ENCODE data around the gene UBTF. TPM values are rescaled to one million over a fixed set of nuclear protein-coding genes. Genes with fewer than 3 reads are reported as not detected.

The UBTF gene
- total and polyA plus RNA-seq, 9 of the 15 experiments (the other 6 are each of a cell fraction or from before 2014, with no cell fraction given): 1.2 to 113 (median 83.6) TPM

GRCh38 chr17:44266402-44267164 is 47.1 kb upstream of the UBTF start (continued):
- peak; percentile 99 for TF ChIP-seq ETS1 (conservative IDR thresholded peaks at IDR 0.05; ENCODE audit: control insufficient read depth, low read depth, low read length)
- peak; percentile 99 for TF ChIP-seq BCOR (IDR thresholded peaks at IDR 0.05)
- TF ChIP-seq ZFX (CRISPR knock-in tag; IDR thresholded peaks at IDR 0.05): peak; percentile 70
- TF ChIP-seq ZNF175 (CRISPR knock-in tag; IDR thresholded peaks at IDR 0.05; ENCODE audit: low read depth): peak; percentile 93
- TF ChIP-seq, protein P1, sequence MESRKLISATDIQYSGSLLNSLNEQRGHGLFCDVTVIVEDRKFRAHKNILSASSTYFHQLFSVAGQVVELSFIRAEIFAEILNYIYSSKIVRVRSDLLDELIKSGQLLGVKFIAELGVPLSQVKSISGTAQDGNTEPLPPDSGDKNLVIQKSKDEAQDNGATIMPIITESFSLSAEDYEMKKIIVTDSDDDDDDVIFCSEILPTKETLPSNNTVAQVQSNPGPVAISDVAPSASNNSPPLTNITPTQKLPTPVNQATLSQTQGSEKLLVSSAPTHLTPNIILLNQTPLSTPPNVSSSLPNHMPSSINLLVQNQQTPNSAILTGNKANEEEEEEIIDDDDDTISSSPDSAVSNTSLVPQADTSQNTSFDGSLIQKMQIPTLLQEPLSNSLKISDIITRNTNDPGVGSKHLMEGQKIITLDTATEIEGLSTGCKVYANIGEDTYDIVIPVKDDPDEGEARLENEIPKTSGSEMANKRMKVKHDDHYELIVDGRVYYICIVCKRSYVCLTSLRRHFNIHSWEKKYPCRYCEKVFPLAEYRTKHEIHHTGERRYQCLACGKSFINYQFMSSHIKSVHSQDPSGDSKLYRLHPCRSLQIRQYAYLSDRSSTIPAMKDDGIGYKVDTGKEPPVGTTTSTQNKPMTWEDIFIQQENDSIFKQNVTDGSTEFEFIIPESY (CRISPR knock-in tag; IDR thresholded peaks at IDR 0.05): peak; percentile 92
- TF ChIP-seq FOXK2 (conservative IDR thresholded peaks at IDR 0.05 in 1 of 2, IDR thresholded peaks at IDR 0.05 in 1 of 2; ENCODE audit: low read depth in 2 of 2): no peak
- TF ChIP-seq ZNF277 (CRISPR knock-in tag; IDR thresholded peaks at IDR 0.05; ENCODE audit: borderline replicate concordance): no peak
- TF ChIP-seq ELF1 (tag; IDR thresholded peaks at IDR 0.05): peak; percentile 59
- TF ChIP-seq ESRRB (CRISPR knock-in tag; IDR thresholded peaks at IDR 0.05; ENCODE audit: borderline replicate concordance): no peak
- peak; percentile 46; the same call in 1 of the 2 replicates for TF ChIP-seq JUN (IDR thresholded peaks at IDR 0.05; ENCODE audit: borderline replicate concordance, low read depth, low read length)
- no peak for TF ChIP-seq JUN (CRISPR knock-in tag; IDR thresholded peaks at IDR 0.05; ENCODE audit: borderline replicate concordance)
- TF ChIP-seq ZBTB43 (CRISPR knock-in tag; IDR thresholded peaks at IDR 0.05): no peak
- TF ChIP-seq, protein P2, sequence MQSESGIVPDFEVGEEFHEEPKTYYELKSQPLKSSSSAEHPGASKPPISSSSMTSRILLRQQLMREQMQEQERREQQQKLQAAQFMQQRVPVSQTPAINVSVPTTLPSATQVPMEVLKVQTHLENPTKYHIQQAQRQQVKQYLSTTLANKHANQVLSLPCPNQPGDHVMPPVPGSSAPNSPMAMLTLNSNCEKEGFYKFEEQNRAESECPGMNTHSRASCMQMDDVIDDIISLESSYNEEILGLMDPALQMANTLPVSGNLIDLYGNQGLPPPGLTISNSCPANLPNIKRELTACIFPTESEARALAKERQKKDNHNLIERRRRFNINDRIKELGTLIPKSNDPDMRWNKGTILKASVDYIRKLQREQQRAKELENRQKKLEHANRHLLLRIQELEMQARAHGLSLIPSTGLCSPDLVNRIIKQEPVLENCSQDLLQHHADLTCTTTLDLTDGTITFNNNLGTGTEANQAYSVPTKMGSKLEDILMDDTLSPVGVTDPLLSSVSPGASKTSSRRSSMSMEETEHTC (IDR thresholded peaks at IDR 0.05): peak; percentile 40; the same call in 1 of the 2 replicates
- no peak for TF ChIP-seq NR2C2 (CRISPR knock-in tag; IDR thresholded peaks at IDR 0.05)
- peak; percentile 42; the same call in 1 of the 2 replicates for TF ChIP-seq NR2C2 (tag; IDR thresholded peaks at IDR 0.05)
- peak; percentile 90 for TF ChIP-seq KLF1 (tag; IDR thresholded peaks at IDR 0.05)
- TF ChIP-seq MAFG (tag; conservative IDR thresholded peaks at IDR 0.05): no peak

Data from K562 (cell line).